HCT116 (cell line): ENCODE data around the gene ERBIN. TPM values are rescaled to one million over a fixed set of nuclear protein-coding genes. Genes with fewer than 3 reads are reported as not detected.

Source experiments
- ATAC-seq: fragments of 200-7000 bp; cut with Tn5 transposase; 2 replicates; pipeline ENCODE4 v1.9.1; 2020; ENCODE audit warnings: mild to moderate bottlenecking, moderate library complexity
- BruUV-seq: library from RNA; stranded (reverse); fragments of 400-500 nt; replicated peaks from 2 replicates; lab custom pipeline; 2021; lab: Mats Ljungman, UMichigan
- CTCF ChIA-PET: fragments of 300-600 bp; sonication (Branson Sonifier 250); formaldehyde crosslinking; loops from one replicate; lab custom pipeline; 2021; ENCODE audit warnings: antibody characterized with exemption; lab: Charles Lee
- POLR2A ChIA-PET: fragments of 300-600, 350-600 bp; sonication (Branson Sonifier 250); formaldehyde crosslinking; loops from one replicate; lab custom pipeline; 2021; ENCODE audit warnings: antibody characterized with exemption; lab: Charles Lee
- RAD21 ChIA-PET, 2 experiments: fragments of 300-600 bp; sonication (Branson Sonifier 250); formaldehyde crosslinking; loops; one replicate each; lab custom pipeline; 2023; ENCODE audit warnings: low total read pairs in 2 of 2; ENCODE audit not compliant: uncharacterized antibody in 2 of 2, unreplicated experiment in 2 of 2, low non-redundant PET in 1 of 2; lab: Charles Lee
- DNase-seq: peaks from one replicate; pipeline ENCODE4 v3.0.0-alpha.2; 2010; ENCODE audit warnings: low read depth, low spot score
- H2AFZ ChIP-seq: fragments of 200-600 bp; shearing (Covaris generic), sonication (generic); 2 replicates; pipeline ENCODE4 v1.6.1; 2017; ENCODE audit warnings: low read depth, mixed run types, mixed read lengths, antibody characterized with exemption, low read length; ENCODE audit not compliant: poor library complexity, severe bottlenecking
- H3K27ac ChIP-seq: 2 replicates; pipeline ENCODE4 v1.5.1; 2012; ENCODE audit warnings: low read depth, low read length
- H3K27me3 ChIP-seq: fragments of 200-600 bp; sonication (generic); 2 replicates; pipeline ENCODE4 v1.6.1; 2016; ENCODE audit warnings: mixed run types, low read length, mixed read lengths; ENCODE audit not compliant: insufficient read depth
- H3K36me3 ChIP-seq, 2 experiments: fragments of 200-500 bp in 1 of 2; fragments of 200-600 bp in 1 of 2; sonication (Bioruptor generic) in 1 of 2; sonication (generic) in 1 of 2; 2 replicates each; pipeline versions ENCODE4 v1.5.1 to v1.6.1; 2014 to 2016; ENCODE audit warnings: low read length in 2 of 2, inconsistent platforms in 1 of 2, mixed read lengths in 1 of 2, mixed run types in 1 of 2; ENCODE audit not compliant: insufficient read depth in 2 of 2, control insufficient read depth in 1 of 2
- H3K4me1 ChIP-seq, 2 experiments: fragments of 200-600 bp in 1 of 2; sonication (generic) in 1 of 2; 2 replicates each; pipeline versions ENCODE4 v1.5.1 to v1.6.1; 2012 to 2017; ENCODE audit warnings: low read length in 2 of 2, inconsistent platforms in 1 of 2, mild to moderate bottlenecking in 1 of 2, mixed read lengths in 1 of 2, mixed run types in 1 of 2, moderate library complexity in 1 of 2; ENCODE audit not compliant: insufficient read depth in 2 of 2, control insufficient read depth in 1 of 2
- H3K4me2 ChIP-seq: fragments of 200-600 bp; sonication (generic); 2 replicates; pipeline ENCODE4 v1.6.1; 2017; ENCODE audit warnings: mixed run types, low read length, mixed read lengths
- H3K4me3 ChIP-seq, 2 experiments: fragments of 200-600 bp in 1 of 2; sonication (generic) in 1 of 2; replicated peaks in 1 of 2; 2 replicates each; pipeline ENCODE4 v1.5.1; 2011 to 2016; ENCODE audit warnings: low read length in 2 of 2, control low read depth in 1 of 2, low read depth in 1 of 2, mild to moderate bottlenecking in 1 of 2, mixed read lengths in 1 of 2, mixed run types in 1 of 2
- H3K79me2 ChIP-seq: fragments of 200-600 bp; sonication (generic); 2 replicates; pipeline ENCODE4 v1.6.1; 2017; ENCODE audit warnings: mild to moderate bottlenecking, mixed run types, low read length, moderate library complexity, mixed read lengths; ENCODE audit not compliant: insufficient read depth
- H3K9ac ChIP-seq: fragments of 200-600 bp; sonication (generic); 2 replicates; pipeline ENCODE4 v1.6.1; 2016; ENCODE audit warnings: low read length, mixed read lengths
- H3K9me2 ChIP-seq: fragments of 200-600 bp; sonication (generic), shearing (Covaris generic); 2 replicates; pipeline ENCODE4 v1.6.1; 2017; ENCODE audit warnings: mixed run types, mild to moderate bottlenecking, moderate library complexity; ENCODE audit not compliant: insufficient read depth
- H3K9me3 ChIP-seq, 2 experiments: fragments of 200-500 bp in 1 of 2; fragments of 200-600 bp in 1 of 2; sonication (Bioruptor generic) in 1 of 2; sonication (generic) in 1 of 2; 2 replicates each; pipeline ENCODE4 v1.6.1; 2014 to 2017; ENCODE audit warnings: low read length in 2 of 2, mixed read lengths in 2 of 2, inconsistent platforms in 1 of 2, low read depth in 1 of 2, mild to moderate bottlenecking in 1 of 2, mixed run types in 1 of 2, moderate library complexity in 1 of 2; ENCODE audit not compliant: control insufficient read depth in 1 of 2, insufficient read depth in 1 of 2
- H4K20me1 ChIP-seq: fragments of 200-600 bp; sonication (generic), shearing (Covaris generic); 2 replicates; pipeline ENCODE4 v1.6.1; 2017; ENCODE audit warnings: mixed run types, mild to moderate bottlenecking, moderate library complexity; ENCODE audit not compliant: insufficient read depth
- CBX3 ChIP-seq: IDR thresholded peaks from 2 replicates; pipeline ENCODE4 v1.6.1; 2012; ENCODE audit warnings: low read depth
- EGR1 ChIP-seq: IDR thresholded peaks from 2 replicates; pipeline ENCODE4 v1.6.1; 2012; ENCODE audit warnings: low read depth
- ELF1 ChIP-seq: IDR thresholded peaks from 2 replicates; pipeline ENCODE4 v1.6.1; 2012; ENCODE audit warnings: low read depth, borderline replicate concordance
- EZH2phosphoT487 ChIP-seq: fragments of 200-600 bp; IDR thresholded peaks from 2 replicates; pipeline ENCODE4 v1.6.1; 2018; ENCODE audit warnings: antibody characterized with exemption, borderline replicate concordance
- FOSL1 ChIP-seq: IDR thresholded peaks from 2 replicates; pipeline ENCODE4 v1.6.1; 2012; ENCODE audit warnings: low read depth
- JUND ChIP-seq: IDR thresholded peaks from 2 replicates; pipeline ENCODE4 v1.6.1; 2012
- POLR2A ChIP-seq: IDR thresholded peaks from 2 replicates; pipeline ENCODE4 v1.7.0; 2011; ENCODE audit warnings: borderline replicate concordance; ENCODE audit not compliant: insufficient read depth, insufficient read length; ENCODE audit errors: extremely low read depth
- POLR2AphosphoS5 ChIP-seq: IDR thresholded peaks from 2 replicates; pipeline ENCODE4 v1.6.1; 2011; ENCODE audit warnings: mild to moderate bottlenecking, low read depth, low read length, moderate library complexity
- RAD21 ChIP-seq: IDR thresholded peaks from 2 replicates; pipeline ENCODE4 v1.6.1; 2012; ENCODE audit warnings: low read depth, mild to moderate bottlenecking
- SIN3A ChIP-seq: IDR thresholded peaks from 2 replicates; pipeline ENCODE4 v1.6.1; 2012; ENCODE audit warnings: low read depth
- SP1 ChIP-seq: IDR thresholded peaks from 2 replicates; pipeline ENCODE4 v1.6.1; 2012; ENCODE audit warnings: low read depth
- ZFX ChIP-seq: fragments of 450-650 bp; IDR thresholded peaks from 2 replicates; pipeline ENCODE4 v1.6.1; 2017
- ZNF274 ChIP-seq: fragments of 200-500 bp; sonication (Bioruptor generic); IDR thresholded peaks from 2 replicates; pipeline ENCODE4 v1.6.1; 2014; ENCODE audit warnings: mild to moderate bottlenecking, low read depth, low read length, inconsistent platforms
- intact Hi-C: fragments of 100-400 bp; cut with micrococcal nuclease; formaldehyde crosslinking; loops from 2 replicates; pipeline ENCODE4 v1.10.0; 2022
- total RNA-seq: library from RNA; stranded (reverse); gene quantifications from one replicate; pipeline ENCODE4 v1.2.1, GENCODE V29; 2021; ENCODE audit not compliant: unreplicated experiment
- TF ChIP-seq, protein P1 (sequence below): IDR thresholded peaks from 2 replicates; pipeline ENCODE4 v1.6.1; 2012; ENCODE audit warnings: low read depth
- TF ChIP-seq, protein P2 (sequence below): IDR thresholded peaks from 2 replicates; pipeline ENCODE4 v1.6.1; 2012
- TF ChIP-seq, protein P3 (sequence below): IDR thresholded peaks from 2 replicates; pipeline ENCODE4 v1.6.1; 2011; ENCODE audit warnings: mild to moderate bottlenecking, low read length, moderate library complexity; ENCODE audit not compliant: insufficient replicate concordance; ENCODE audit errors: extremely low read depth
- TF ChIP-seq, protein P4 (sequence below): IDR thresholded peaks from 2 replicates; pipeline ENCODE4 v1.6.1; 2012

Gene ERBIN
- total RNA-seq, 1 experiment from 2014 or later: 57.4 TPM

DNA sequence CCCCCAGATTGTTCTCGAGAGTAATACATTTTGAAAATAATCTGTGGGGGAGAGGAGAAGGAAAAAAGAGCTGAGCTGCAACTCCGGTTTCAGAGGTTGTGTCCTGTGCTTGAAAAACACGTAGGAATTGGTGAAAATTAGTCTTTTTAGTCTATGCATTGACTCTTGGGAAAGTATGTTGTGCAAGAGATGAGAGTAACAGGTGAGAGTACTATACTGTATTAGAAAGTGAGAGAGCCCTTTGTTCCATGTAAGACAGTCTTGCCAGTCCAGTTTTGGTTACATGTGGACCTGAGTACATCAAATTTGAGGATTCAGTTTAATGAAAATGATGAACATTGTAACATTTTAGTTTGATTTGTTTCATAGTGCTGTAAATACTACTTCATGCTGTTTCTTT lies 27.8 kb downstream of the ERBIN start:
- intact Hi-C loops: no loop called here
- ChIA-PET POLR2A (no interaction called here), RAD21 (no interaction called here), CTCF (no interaction called here)
- Histone ChIP-seq H4K20me1 (0 out of 2 replicates have a peak, but pooled peaks cover 4% of the 10 kb centered on the region), H3K4me2 (no peak overlapping the region), H3K27me3 (no peaks in the 10 kb centered on the region), H3K36me3 (no peaks in the 10 kb centered on the region), H3K9me3 (no peaks in the 10 kb centered on the region), H3K4me1 (no peaks in the 10 kb centered on the region), H3K9ac (no peak overlapping the region), H3K4me3 (no peak overlapping the region), H3K9me2 (no peaks in the 10 kb centered on the region), H2AFZ (no peak overlapping the region), H3K79me2 (peaks cover 87% of the 10 kb centered on the region), H3K27ac (no peak overlapping the region)
- TF ChIP-seq ZFX: no peak
- DNase-seq (no peak), ATAC-seq (no peak)
- no TSS peak for BruUV-seq

DNA sequence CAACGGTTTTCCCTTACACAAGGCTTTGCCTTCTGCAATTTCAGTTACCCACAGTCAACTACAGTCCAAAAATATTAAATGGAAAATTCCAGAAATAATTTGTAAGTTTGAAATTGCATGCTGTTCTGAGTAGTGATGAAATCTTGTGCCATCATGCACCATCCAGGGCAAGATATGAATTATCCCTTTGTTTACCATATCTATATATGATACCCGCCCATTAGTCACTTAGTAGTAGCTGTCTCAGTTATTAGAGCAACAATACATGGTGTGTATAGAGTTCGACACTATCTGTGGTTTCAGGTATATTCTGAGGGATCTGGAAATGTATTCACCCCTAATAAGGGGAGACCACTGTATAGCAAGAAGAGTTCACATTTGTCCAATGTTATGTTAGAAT lies 29.4 kb downstream of the ERBIN start:
- ChIA-PET RAD21 (no interaction called here), CTCF (no interaction called here), POLR2A (no interaction called here)
- Histone ChIP-seq H3K79me2 (peaks cover 87% of the 10 kb centered on the region), H3K4me3 (no peak overlapping the region), H3K36me3 (no peaks in the 10 kb centered on the region), H3K4me1 (no peaks in the 10 kb centered on the region), H2AFZ (no peak overlapping the region), H3K9ac (no peak overlapping the region), H3K27ac (no peak overlapping the region), H3K4me2 (no peak overlapping the region), H4K20me1 (peaks cover 13% of the 10 kb centered on the region; the same call in 1 of the 2 replicates), H3K27me3 (no peaks in the 10 kb centered on the region), H3K9me2 (no peaks in the 10 kb centered on the region), H3K9me3 (no peaks in the 10 kb centered on the region)
- DNase-seq (no peak), ATAC-seq (no peak)
- intact Hi-C loops: no loop called here
- TF ChIP-seq CBX3 (no peak), POLR2AphosphoS5 (no peak), ZFX (no peak), ZNF274 (no peak), RAD21 (no peak), EZH2phosphoT487 (no peak), JUND (no peak), EGR1 (no peak), ELF1 (no peak), SP1 (no peak), POLR2A (no peak), SIN3A (no peak), FOSL1 (no peak)
- TF ChIP-seq, protein P1, sequence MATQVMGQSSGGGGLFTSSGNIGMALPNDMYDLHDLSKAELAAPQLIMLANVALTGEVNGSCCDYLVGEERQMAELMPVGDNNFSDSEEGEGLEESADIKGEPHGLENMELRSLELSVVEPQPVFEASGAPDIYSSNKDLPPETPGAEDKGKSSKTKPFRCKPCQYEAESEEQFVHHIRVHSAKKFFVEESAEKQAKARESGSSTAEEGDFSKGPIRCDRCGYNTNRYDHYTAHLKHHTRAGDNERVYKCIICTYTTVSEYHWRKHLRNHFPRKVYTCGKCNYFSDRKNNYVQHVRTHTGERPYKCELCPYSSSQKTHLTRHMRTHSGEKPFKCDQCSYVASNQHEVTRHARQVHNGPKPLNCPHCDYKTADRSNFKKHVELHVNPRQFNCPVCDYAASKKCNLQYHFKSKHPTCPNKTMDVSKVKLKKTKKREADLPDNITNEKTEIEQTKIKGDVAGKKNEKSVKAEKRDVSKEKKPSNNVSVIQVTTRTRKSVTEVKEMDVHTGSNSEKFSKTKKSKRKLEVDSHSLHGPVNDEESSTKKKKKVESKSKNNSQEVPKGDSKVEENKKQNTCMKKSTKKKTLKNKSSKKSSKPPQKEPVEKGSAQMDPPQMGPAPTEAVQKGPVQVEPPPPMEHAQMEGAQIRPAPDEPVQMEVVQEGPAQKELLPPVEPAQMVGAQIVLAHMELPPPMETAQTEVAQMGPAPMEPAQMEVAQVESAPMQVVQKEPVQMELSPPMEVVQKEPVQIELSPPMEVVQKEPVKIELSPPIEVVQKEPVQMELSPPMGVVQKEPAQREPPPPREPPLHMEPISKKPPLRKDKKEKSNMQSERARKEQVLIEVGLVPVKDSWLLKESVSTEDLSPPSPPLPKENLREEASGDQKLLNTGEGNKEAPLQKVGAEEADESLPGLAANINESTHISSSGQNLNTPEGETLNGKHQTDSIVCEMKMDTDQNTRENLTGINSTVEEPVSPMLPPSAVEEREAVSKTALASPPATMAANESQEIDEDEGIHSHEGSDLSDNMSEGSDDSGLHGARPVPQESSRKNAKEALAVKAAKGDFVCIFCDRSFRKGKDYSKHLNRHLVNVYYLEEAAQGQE: no peak
- TF ChIP-seq, protein P2, sequence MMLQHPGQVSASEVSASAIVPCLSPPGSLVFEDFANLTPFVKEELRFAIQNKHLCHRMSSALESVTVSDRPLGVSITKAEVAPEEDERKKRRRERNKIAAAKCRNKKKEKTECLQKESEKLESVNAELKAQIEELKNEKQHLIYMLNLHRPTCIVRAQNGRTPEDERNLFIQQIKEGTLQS: no peak
- TF ChIP-seq, protein P3, sequence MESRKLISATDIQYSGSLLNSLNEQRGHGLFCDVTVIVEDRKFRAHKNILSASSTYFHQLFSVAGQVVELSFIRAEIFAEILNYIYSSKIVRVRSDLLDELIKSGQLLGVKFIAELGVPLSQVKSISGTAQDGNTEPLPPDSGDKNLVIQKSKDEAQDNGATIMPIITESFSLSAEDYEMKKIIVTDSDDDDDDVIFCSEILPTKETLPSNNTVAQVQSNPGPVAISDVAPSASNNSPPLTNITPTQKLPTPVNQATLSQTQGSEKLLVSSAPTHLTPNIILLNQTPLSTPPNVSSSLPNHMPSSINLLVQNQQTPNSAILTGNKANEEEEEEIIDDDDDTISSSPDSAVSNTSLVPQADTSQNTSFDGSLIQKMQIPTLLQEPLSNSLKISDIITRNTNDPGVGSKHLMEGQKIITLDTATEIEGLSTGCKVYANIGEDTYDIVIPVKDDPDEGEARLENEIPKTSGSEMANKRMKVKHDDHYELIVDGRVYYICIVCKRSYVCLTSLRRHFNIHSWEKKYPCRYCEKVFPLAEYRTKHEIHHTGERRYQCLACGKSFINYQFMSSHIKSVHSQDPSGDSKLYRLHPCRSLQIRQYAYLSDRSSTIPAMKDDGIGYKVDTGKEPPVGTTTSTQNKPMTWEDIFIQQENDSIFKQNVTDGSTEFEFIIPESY: no peak
- TF ChIP-seq, protein P4, sequence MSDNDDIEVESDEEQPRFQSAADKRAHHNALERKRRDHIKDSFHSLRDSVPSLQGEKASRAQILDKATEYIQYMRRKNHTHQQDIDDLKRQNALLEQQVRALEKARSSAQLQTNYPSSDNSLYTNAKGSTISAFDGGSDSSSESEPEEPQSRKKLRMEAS: no peak
- BruUV-seq: no TSS peak
